ENCODE measurements around the gene GRIK2. TPM values are rescaled to one million over a fixed set of nuclear protein-coding genes. Genes with fewer than 3 reads are reported as not detected.

The GRIK2 gene
- total RNA-seq, 2 experiments from 2014 or later: not detected

GRCh38 chr6:101458826-101459225 is 65.3 kb downstream of the GRIK2 start:
- TF ChIP-seq CTCF (IDR thresholded peaks at IDR 0.05): no peak
- no peak overlapping the region for H3K27ac Mint-ChIP-seq
- H3K36me3 Mint-ChIP-seq (ENCODE audit: low read depth): no peaks in the 10 kb centered on the region
- no peaks in the 10 kb centered on the region for H3K9me3 Mint-ChIP-seq
- no peak for ATAC-seq
- DNase-seq: no peak
- H3K4me1 Mint-ChIP-seq (ENCODE audit: low read depth): no peaks in the 10 kb centered on the region
- ChIA-PET POLR2A (no interaction called here), CTCF (no interaction called here)
- intact Hi-C loops (cut with micrococcal nuclease): no loop called here
- no peaks in the 10 kb centered on the region for H3K27me3 Mint-ChIP-seq
- no peak overlapping the region for H3K4me3 Mint-ChIP-seq

GRCh38 chr6:101462576-101462975 is 69.1 kb downstream of the GRIK2 start:
- TF ChIP-seq CTCF (IDR thresholded peaks at IDR 0.05): no peak
- Mint-ChIP-seq H3K4me3 (no peak overlapping the region), H3K36me3 (ENCODE audit: low read depth) (no peaks in the 10 kb centered on the region), H3K27ac (no peak overlapping the region), H3K9me3 (peaks cover 2% of the 10 kb centered on the region), H3K27me3 (no peaks in the 10 kb centered on the region), H3K4me1 (ENCODE audit: low read depth) (no peaks in the 10 kb centered on the region)
- DNase-seq: no peak
- ATAC-seq: no peak
- intact Hi-C loops (cut with micrococcal nuclease): no loop called here
- CTCF ChIA-PET: no interaction called here
- POLR2A ChIA-PET: no interaction called here

GRCh38 chr6:101465863-101466262 is 72.4 kb downstream of the GRIK2 start:
- no peak overlapping the region for H3K4me3 Mint-ChIP-seq
- CTCF ChIA-PET: no interaction called here
- no peak for TF ChIP-seq CTCF (IDR thresholded peaks at IDR 0.05)

GRCh38 chr6:101477436-101477835 is 83.9 kb downstream of the GRIK2 start:
- CTCF ChIA-PET: no interaction called here
- intact Hi-C loops (cut with micrococcal nuclease): no loop called here
- H3K4me1 Mint-ChIP-seq (ENCODE audit: low read depth): no peaks in the 10 kb centered on the region
- H3K27me3 Mint-ChIP-seq: no peaks in the 10 kb centered on the region
- no peak overlapping the region for H3K27ac Mint-ChIP-seq
- DNase-seq (no peak), ATAC-seq (no peak)
- H3K9me3 Mint-ChIP-seq: no peaks in the 10 kb centered on the region
- POLR2A ChIA-PET: no interaction called here
- TF ChIP-seq CTCF (IDR thresholded peaks at IDR 0.05): no peak
- H3K4me3 Mint-ChIP-seq: no peak overlapping the region
- no peaks in the 10 kb centered on the region for H3K36me3 Mint-ChIP-seq (ENCODE audit: low read depth)

More at GRCh38 chr6:101465863-101466262, 72.4 kb downstream of the GRIK2 start:
- intact Hi-C loops (cut with micrococcal nuclease): no loop called here
- Mint-ChIP-seq H3K27ac (no peak overlapping the region), H3K4me1 (ENCODE audit: low read depth) (no peaks in the 10 kb centered on the region), H3K27me3 (no peaks in the 10 kb centered on the region), H3K9me3 (peaks cover 3% of the 10 kb centered on the region), H3K36me3 (ENCODE audit: low read depth) (no peaks in the 10 kb centered on the region)
- POLR2A ChIA-PET: no interaction called here
- DNase-seq: no peak
- ATAC-seq: no peak

GRCh38 chr6:101478891-101479290 is 85.4 kb downstream of the GRIK2 start:
- ChIA-PET POLR2A (no interaction called here), CTCF (no interaction called here)
- H3K9me3 Mint-ChIP-seq: no peaks in the 10 kb centered on the region
- TF ChIP-seq CTCF (IDR thresholded peaks at IDR 0.05): no peak
- no peak for DNase-seq
- H3K4me1 Mint-ChIP-seq (ENCODE audit: low read depth): no peaks in the 10 kb centered on the region
- ATAC-seq: no peak
- no peak overlapping the region for H3K4me3 Mint-ChIP-seq
- no peaks in the 10 kb centered on the region for H3K36me3 Mint-ChIP-seq (ENCODE audit: low read depth)
- H3K27ac Mint-ChIP-seq: no peak overlapping the region
- H3K27me3 Mint-ChIP-seq: no peaks in the 10 kb centered on the region
- intact Hi-C loops (cut with micrococcal nuclease): no loop called here
